ENCODE measurements around the gene ZNF654. TPM values are rescaled to one million over a fixed set of nuclear protein-coding genes. Genes with fewer than 3 reads are reported as not detected.

ZNF654 gene
- total RNA-seq, 4 donors from 2014 or later = 12.0 to 25.4 (median 13.3) TPM

- WGBS, 2 donors (ENCODE audit: low coverage in 1 of 2) = 0 to 1% methylated on average over 8 of the region's 8 CpGs
- no peak for ATAC-seq
- Histone ChIP-seq H3K27ac (peak overlapping the region; percentile 92 to 96 (median 94)), H3K9me3 (no peaks in the 10 kb centered on the region), H3K36me3 (peaks cover 0 to 26% of the 10 kb centered on the region in 2 donors), H3K27me3 (no peaks in the 10 kb centered on the region), H3K4me3 (peak overlapping the region; percentile 83 to 99), H3K4me1 (peaks cover 3 to 50% (median 6%) of the 10 kb centered on the region in 3 donors)
- TF ChIP-seq CTCF (IDR thresholded peaks at IDR 0.05) (no peak), POLR2AphosphoS5 (IDR thresholded peaks at IDR 0.05) (no peak), EP300 (IDR thresholded peaks at IDR 0.05) (no peak), POLR2A (IDR thresholded peaks at IDR 0.05) (no peak)
Observed at GRCh38 chr3:88150371-88150770, 91.3 kb downstream of the ZNF654 start.

- Histone ChIP-seq H3K27me3 (no peaks in the 10 kb centered on the region), H3K27ac (peak overlapping the region; percentile 92 to 96 (median 94)), H3K4me1 (peaks cover 3 to 50% (median 6%) of the 10 kb centered on the region in 3 donors), H3K4me3 (peak overlapping the region; percentile 83 to 99), H3K36me3 (peaks cover 0 to 30% of the 10 kb centered on the region in 2 donors), H3K9me3 (no peaks in the 10 kb centered on the region)
- TF ChIP-seq EP300 (IDR thresholded peaks at IDR 0.05) = no peak
- TF ChIP-seq POLR2AphosphoS5 (IDR thresholded peaks at IDR 0.05) = no peak
- no peak for TF ChIP-seq CTCF (IDR thresholded peaks at IDR 0.05)
- WGBS, 2 donors (ENCODE audit: low coverage in 1 of 2) = 0 to 3% methylated on average over 6 of the region's 6 CpGs
- no peak for ATAC-seq
Observed at GRCh38 chr3:88150806-88151205, 91.8 kb downstream of the ZNF654 start.

- H3K27ac ChIP-seq = no peak overlapping the region
- no peaks in the 10 kb centered on the region for H3K27me3 ChIP-seq
- no peak for ATAC-seq
- peaks cover 0 to 36% of the 10 kb centered on the region in 2 donors for H3K36me3 ChIP-seq
- H3K9me3 ChIP-seq = no peaks in the 10 kb centered on the region
- peak overlapping the region; percentile 83 to 99 for H3K4me3 ChIP-seq
- H3K4me1 ChIP-seq = peaks cover 3 to 53% (median 6%) of the 10 kb centered on the region in 3 donors
- 25 to 27% methylated on average over 4 of the region's 4 CpGs for WGBS, 2 donors (ENCODE audit: low coverage in 1 of 2)
- TF ChIP-seq CTCF (IDR thresholded peaks at IDR 0.05) = no peak
- no peak for TF ChIP-seq POLR2A (IDR thresholded peaks at IDR 0.05)
- no peak for TF ChIP-seq EP300 (IDR thresholded peaks at IDR 0.05)
- no peak for TF ChIP-seq POLR2AphosphoS5 (IDR thresholded peaks at IDR 0.05)
Observed at GRCh38 chr3:88151358-88151757, 92.3 kb downstream of the ZNF654 start.

- Histone ChIP-seq H3K4me3 (no peak overlapping the region), H3K27me3 (no peaks in the 10 kb centered on the region), H3K36me3 (peaks cover 0 to 50% of the 10 kb centered on the region in 2 donors), H3K9me3 (no peaks in the 10 kb centered on the region), H3K4me1 (peaks cover 6 to 67% (median 6%) of the 10 kb centered on the region in 3 donors), H3K27ac (no peak overlapping the region)
- no peak for ATAC-seq
- TF ChIP-seq POLR2AphosphoS5 (IDR thresholded peaks at IDR 0.05) (no peak), CTCF (IDR thresholded peaks at IDR 0.05) (no peak), EP300 (IDR thresholded peaks at IDR 0.05) (no peak), POLR2A (IDR thresholded peaks at IDR 0.05) (no peak)
- WGBS, 2 donors (ENCODE audit: low coverage in 1 of 2) = 53 to 61% methylated on average over 2 of the region's 2 CpGs
Observed at GRCh38 chr3:88152841-88153240, 93.8 kb downstream of the ZNF654 start.

GRCh38 chr3:88166419-88166971, 107.4 kb downstream of the ZNF654 start:
- WGBS, 2 donors (ENCODE audit: low coverage in 1 of 2) = 93 to 95% methylated on average over 2 of the region's 2 CpGs
- Histone ChIP-seq H3K27ac (no peak overlapping the region), H3K4me1 (no peaks in the 10 kb centered on the region), H3K27me3 (no peaks in the 10 kb centered on the region), H3K4me3 (no peak overlapping the region), H3K36me3 (peaks cover 0 to 6% of the 10 kb centered on the region in 2 donors), H3K9me3 (no peaks in the 10 kb centered on the region)
- TF ChIP-seq POLR2AphosphoS5 (IDR thresholded peaks at IDR 0.05) = no peak
- no peak for TF ChIP-seq CTCF (IDR thresholded peaks at IDR 0.05)
- TF ChIP-seq POLR2A (IDR thresholded peaks at IDR 0.05) = no peak
- TF ChIP-seq EP300 (IDR thresholded peaks at IDR 0.05) = no peak
- ATAC-seq = no peak

Data from gastroesophageal sphincter (tissue), 4 donors.